ENCODE results near the gene PROX1. TPM values are rescaled to one million over a fixed set of nuclear protein-coding genes. Genes with fewer than 3 reads are reported as not detected.
A peak's percentile ranks its signal among the peaks of the same experiment; 100 is the strongest.

The PROX1 gene
- 0.06 TPM for total RNA-seq (2013)
- polyA plus RNA-seq (under 1 TPM in 1 of 3 donors, not detected in 2; 0.07 TPM), polyA minus RNA-seq (under 0.01 TPM in 1 of 2 replicates, not detected in the other), total RNA-seq (0.07 to 38.9 (median 0.39) reads per million in 11 experiments)

DNA sequence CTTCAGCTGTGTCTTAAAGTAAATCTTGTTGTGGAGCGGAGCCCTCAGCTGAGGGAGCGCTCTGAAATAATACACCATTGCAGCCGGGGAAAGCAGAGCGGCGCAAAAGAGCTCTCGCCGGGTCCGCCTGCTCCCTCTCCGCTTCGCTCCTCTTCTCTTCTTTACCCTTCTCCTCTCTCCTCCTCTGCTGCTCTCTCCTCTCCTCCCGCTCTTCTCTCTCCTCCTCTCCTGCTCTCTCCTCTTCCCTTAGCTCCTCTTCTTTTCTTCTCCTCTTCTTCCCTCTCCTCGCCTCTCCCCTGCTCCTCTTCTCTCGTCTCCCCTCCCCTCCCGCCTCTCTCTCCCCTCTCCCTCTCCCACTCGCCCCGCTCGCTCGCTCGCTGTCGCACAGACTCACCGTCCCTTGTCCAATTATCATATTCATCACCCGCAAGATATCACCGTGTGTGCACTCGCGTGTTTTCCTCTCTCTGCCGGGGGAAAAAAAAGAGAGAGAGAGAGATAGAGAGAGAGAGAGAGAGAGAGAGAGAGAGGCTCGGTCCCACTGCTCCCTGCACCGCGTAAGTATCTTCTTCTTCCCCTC lies at the start of gene PROX1:
TSS of gene PROX1 (plus strand) at position 47 of the 580 bp plus-strand sequence. CDS start 8,563 bp downstream, outside the sequence.
- Histone ChIP-seq H4K20me1 (ENCODE audit: insufficient read depth, low read length) (no peaks in the 10 kb centered on the region), H3K79me2 (ENCODE audit: insufficient read depth, low read length) (no peaks in the 10 kb centered on the region), H3K9ac (ENCODE audit: insufficient read depth, low read length, poor library complexity, severe bottlenecking) (no peak within 1 kb of the TSS), H3K4me3 (replicated peaks in 1 of 3; ENCODE audit: low read depth in 2 of 3, low read length in 3 of 3) (peak within 1 kb of the TSS; percentile 37 to 75 (median 43)), H3K4me1 (ENCODE audit: control insufficient read depth in 1 of 2, insufficient read depth in 2 of 2, low read length in 2 of 2) (peaks cover 16 to 17% of the 10 kb centered on the region in 2 donors), H3K36me3 (replicated peaks in 1 of 2; ENCODE audit: control insufficient read depth in 1 of 2, insufficient read depth in 2 of 2, low read length in 2 of 2) (no peaks in the 10 kb centered on the region), H3K27ac (ENCODE audit: low read depth in 1 of 2, low read length in 2 of 2) (no peak within 1 kb of the TSS), H2AFZ (ENCODE audit: insufficient read depth, low read depth, low read length, poor library complexity, severe bottlenecking) (peak within 1 kb of the TSS; percentile 69), H3K27me3 (ENCODE audit: control insufficient read depth in 2 of 2, insufficient read depth in 2 of 2, low read length in 2 of 2) (peaks cover 72 to 90% of the 10 kb centered on the region in 2 donors), H3K4me2 (replicated peaks; ENCODE audit: extremely low read depth, low read length, poor library complexity, severe bottlenecking) (peak within 1 kb of the TSS; percentile 75), H3K9me3 (replicated peaks in 1 of 2; ENCODE audit: control insufficient read depth in 1 of 2, insufficient read depth in 1 of 2, low read length in 2 of 2) (peaks cover 14 to 48% of the 10 kb centered on the region in 2 donors)
- peak within 1 kb of the TSS; percentile 85 to 95 for H3K4me3 Mint-ChIP-seq
- no peak for DNase-seq
- peaks cover 79 to 90% (median 88%) of the 10 kb centered on the region in 3 donors for H3K27me3 Mint-ChIP-seq (ENCODE audit: low read depth in 3 of 3)
- H3K36me3 Mint-ChIP-seq, result peaks cover 4 to 16% of the 10 kb centered on the region in 2 donors
- intact Hi-C loops (cut with micrococcal nuclease), result no loop called here
- peak within 1 kb of the TSS in 2 of 7 donors; percentile 61 to 78 for H3K27ac Mint-ChIP-seq
- 0% methylated on average over 13 of the region's 29 CpGs for WGBS (ENCODE audit: insufficient coverage)
- no peak for TF ChIP-seq CTCF (IDR thresholded peaks at IDR 0.05)
- H3K4me1 Mint-ChIP-seq, result peaks cover 32% of the 10 kb centered on the region
- H3K9me3 Mint-ChIP-seq, result peaks cover 8 to 41% (median 31%) of the 10 kb centered on the region in 7 donors

- no CpG with 5 or more reads among the region's 5 CpGs for WGBS (ENCODE audit: insufficient coverage)
- intact Hi-C loops (cut with micrococcal nuclease), result no loop called here
- Histone ChIP-seq H3K9me3 (replicated peaks in 1 of 2; ENCODE audit: control insufficient read depth in 1 of 2, insufficient read depth in 1 of 2, low read length in 2 of 2) (peaks cover 0 to 5% of the 10 kb centered on the region in 2 donors), H3K27ac (ENCODE audit: low read depth in 1 of 2, low read length in 2 of 2) (no peak overlapping the region), H2AFZ (ENCODE audit: insufficient read depth, low read depth, low read length, poor library complexity, severe bottlenecking) (no peak overlapping the region), H3K27me3 (ENCODE audit: control insufficient read depth in 2 of 2, insufficient read depth in 2 of 2, low read length in 2 of 2) (no peaks in the 10 kb centered on the region), H3K4me1 (ENCODE audit: control insufficient read depth in 1 of 2, insufficient read depth in 2 of 2, low read length in 2 of 2) (no peaks in the 10 kb centered on the region), H3K79me2 (ENCODE audit: insufficient read depth, low read length) (no peaks in the 10 kb centered on the region), H4K20me1 (ENCODE audit: insufficient read depth, low read length) (no peaks in the 10 kb centered on the region), H3K9ac (ENCODE audit: insufficient read depth, low read length, poor library complexity, severe bottlenecking) (no peak overlapping the region), H3K36me3 (replicated peaks in 1 of 2; ENCODE audit: control insufficient read depth in 1 of 2, insufficient read depth in 2 of 2, low read length in 2 of 2) (no peaks in the 10 kb centered on the region), H3K4me3 (replicated peaks in 1 of 3; ENCODE audit: low read depth in 2 of 3, low read length in 3 of 3) (no peak overlapping the region), H3K4me2 (replicated peaks; ENCODE audit: extremely low read depth, low read length, poor library complexity, severe bottlenecking) (no peak overlapping the region)
- DNase-seq, result no peak
- Mint-ChIP-seq H3K9me3 (peaks cover 0 to 7% (median 4%) of the 10 kb centered on the region in 7 donors), H3K4me1 (no peaks in the 10 kb centered on the region), H3K4me3 (no peak overlapping the region), H3K27me3 (ENCODE audit: low read depth in 3 of 3) (peaks cover 0 to 5% (median 2%) of the 10 kb centered on the region in 3 donors), H3K27ac (no peak overlapping the region), H3K36me3 (no peaks in the 10 kb centered on the region)
- TF ChIP-seq CTCF (IDR thresholded peaks at IDR 0.05), result no peak
These were observed 49.0 kb upstream of the PROX1 start for GRCh38 chr1:213938776-213939175.

Data from CD14-positive monocyte (primary cell).